H1 (cell line): Measurements from ENCODE around the gene GNAQ. TPM values are rescaled to one million over a fixed set of nuclear protein-coding genes. Genes with fewer than 3 reads are reported as not detected.

ENCODE experiments used
- CTCF ChIA-PET: fragments of 300-600 bp; sonication (Branson Sonifier 250); formaldehyde crosslinking; loops from one replicate; lab custom pipeline; 2021; ENCODE audit not compliant: partially characterized antibody; lab: Charles Lee
- POLR2A ChIA-PET: fragments of 300-600 bp; sonication (Branson Sonifier 250); formaldehyde crosslinking; loops from one replicate; lab custom pipeline; 2021; ENCODE audit warnings: inconsistent platforms; ENCODE audit not compliant: partially characterized antibody; lab: Charles Lee
- DNase-seq, 2 experiments: peaks; one replicate each; pipeline versions ENCODE4 v3.0.0 to v3.0.0-alpha.2; 2010 to 2022; ENCODE audit warnings: low spot score in 2 of 2, low read depth in 1 of 2, mixed read lengths in 1 of 2
- FAIRE-seq: peaks from 2 replicates; lab custom pipeline; 2011; peaks lifted over from hg19 to GRCh38; lab: Jason Lieb, UNC
- H2AFZ ChIP-seq: 2 replicates; pipeline ENCODE4 v1.8.1; 2012; ENCODE audit warnings: low read length, inconsistent platforms
- H2AK5ac ChIP-seq: 2 replicates; pipeline ENCODE4 v1.6.1; 2013; ENCODE audit warnings: low read depth, low read length
- H2BK120ac ChIP-seq: replicated peaks from 2 replicates; pipeline ENCODE3; 2013; ENCODE audit warnings: low read depth, low read length, inconsistent platforms
- H2BK12ac ChIP-seq: 2 replicates; pipeline ENCODE4 v1.6.1; 2013; ENCODE audit warnings: low read depth, low read length
- H2BK15ac ChIP-seq: 2 replicates; pipeline ENCODE4 v1.6.1; 2013; ENCODE audit warnings: low read length
- H2BK20ac ChIP-seq: 2 replicates; pipeline ENCODE4 v1.6.1; 2013; ENCODE audit warnings: low read length
- H2BK5ac ChIP-seq: 2 replicates; pipeline ENCODE4 v1.6.1; 2013; ENCODE audit warnings: low read depth, low read length
- H3K14ac ChIP-seq: 2 replicates; pipeline ENCODE4 v1.6.1; 2013; ENCODE audit warnings: inconsistent platforms; ENCODE audit not compliant: insufficient read length
- H3K18ac ChIP-seq: 2 replicates; pipeline ENCODE4 v1.6.1; 2013; ENCODE audit warnings: low read length; ENCODE audit errors: extremely low read depth
- H3K23ac ChIP-seq: 2 replicates; pipeline ENCODE4 v1.6.1; 2013; ENCODE audit warnings: inconsistent platforms; ENCODE audit not compliant: insufficient read length
- H3K23me2 ChIP-seq: 2 replicates; pipeline ENCODE4 v1.6.1; 2013; ENCODE audit warnings: low read depth, low read length
- H3K27ac ChIP-seq: 2 replicates; pipeline ENCODE4 v1.6.1; 2011; ENCODE audit warnings: low read depth, low read length, inconsistent platforms
- H3K27me3 ChIP-seq, 4 experiments: replicated peaks in 1 of 4; 1 replicate in 1 of 4; 2 replicates in 3 of 4; pipeline versions ENCODE4 v1.6.1 to v1.8.1; 2011 to 2013; ENCODE audit warnings: low read length in 3 of 4, mild to moderate bottlenecking in 3 of 4, inconsistent platforms in 2 of 4, mixed read lengths in 2 of 4, moderate library complexity in 1 of 4; ENCODE audit not compliant: control insufficient read depth in 3 of 4, insufficient read depth in 3 of 4; ENCODE audit errors: extremely low read depth in 1 of 4
- H3K36me3 ChIP-seq, 4 experiments: 2 replicates each; pipeline versions ENCODE4 v1.6.1 to v1.8.1; 2011 to 2013; ENCODE audit warnings: mild to moderate bottlenecking in 4 of 4, low read length in 3 of 4, moderate library complexity in 2 of 4, control low read depth in 1 of 4, inconsistent platforms in 1 of 4; ENCODE audit not compliant: insufficient read depth in 4 of 4, control insufficient read depth in 2 of 4
- H3K4ac ChIP-seq: replicated peaks from 2 replicates; pipeline ENCODE3; 2013; ENCODE audit warnings: low read length, low read depth, mixed read lengths, inconsistent platforms; ENCODE audit not compliant: insufficient read length
- H3K4me1 ChIP-seq, 4 experiments: replicated peaks in 1 of 4; 1 replicate in 1 of 4; 2 replicates in 3 of 4; pipeline versions ENCODE4 v1.6.1 to v1.8.1; 2011 to 2013; ENCODE audit warnings: low read length in 3 of 4, inconsistent platforms in 2 of 4, mixed read lengths in 1 of 4; ENCODE audit not compliant: insufficient read depth in 4 of 4, control insufficient read depth in 3 of 4
- H3K4me2 ChIP-seq, 2 experiments: 2 replicates each; pipeline versions ENCODE4 v1.6.1 to v1.8.1; 2011 to 2013; ENCODE audit warnings: low read depth in 2 of 2, low read length in 2 of 2, control low read depth in 1 of 2, inconsistent platforms in 1 of 2, mild to moderate bottlenecking in 1 of 2; ENCODE audit not compliant: insufficient read depth in 1 of 2
- H3K4me3 ChIP-seq, 4 experiments: fragments of 200-600, 300-600 bp in 1 of 4; sonication (generic), shearing (Covaris generic), sonication (Bioruptor Twin) in 1 of 4; 2 replicates each; pipeline versions ENCODE4 v1.5.1 to v1.8.1; 2011 to 2016; ENCODE audit warnings: low read length in 4 of 4, low read depth in 3 of 4, control low read depth in 2 of 4, inconsistent platforms in 2 of 4, mild to moderate bottlenecking in 2 of 4, mixed read lengths in 1 of 4, moderate library complexity in 1 of 4; ENCODE audit not compliant: insufficient read depth in 2 of 4; ENCODE audit errors: extremely low read depth in 1 of 4
- H3K56ac ChIP-seq: replicated peaks from 2 replicates; pipeline ENCODE3; 2013; ENCODE audit warnings: low read depth, mild to moderate bottlenecking, mixed read lengths, low read length, inconsistent platforms; ENCODE audit not compliant: insufficient read length
- H3K79me1 ChIP-seq: 2 replicates; pipeline ENCODE4 v1.6.1; 2013; ENCODE audit warnings: low read depth, low read length, control low read depth
- H3K79me2 ChIP-seq, 2 experiments: 2 replicates each; pipeline versions ENCODE4 v1.6.1 to v1.8.1; 2012 to 2013; ENCODE audit warnings: low read length in 2 of 2, mild to moderate bottlenecking in 2 of 2, inconsistent platforms in 1 of 2; ENCODE audit not compliant: insufficient read depth in 2 of 2, control insufficient read depth in 1 of 2
- H3K9ac ChIP-seq, 4 experiments: replicated peaks in 1 of 4; 1 replicate in 1 of 4; 2 replicates in 3 of 4; pipeline versions ENCODE4 v1.6.1 to v1.8.1; 2011 to 2013; ENCODE audit warnings: low read depth in 3 of 4, low read length in 3 of 4, control low read depth in 2 of 4, mild to moderate bottlenecking in 2 of 4, moderate library complexity in 2 of 4, inconsistent platforms in 1 of 4; ENCODE audit errors: extremely low read depth in 1 of 4
- H3K9me3 ChIP-seq, 2 experiments: 2 replicates each; pipeline versions ENCODE4 v1.6.1 to v1.8.1; 2012 to 2013; ENCODE audit warnings: mild to moderate bottlenecking in 2 of 2, moderate library complexity in 2 of 2, control low read depth in 1 of 2, inconsistent platforms in 1 of 2, low read depth in 1 of 2, low read length in 1 of 2, mixed read lengths in 1 of 2; ENCODE audit not compliant: insufficient read depth in 2 of 2
- H4K20me1 ChIP-seq, 2 experiments: replicated peaks in 1 of 2; 2 replicates each; pipeline versions ENCODE3 to v1.8.1; 2011 to 2013; ENCODE audit warnings: inconsistent platforms in 2 of 2, low read length in 2 of 2, mild to moderate bottlenecking in 1 of 2; ENCODE audit not compliant: insufficient read depth in 2 of 2, control insufficient read depth in 1 of 2
- H4K5ac ChIP-seq: 2 replicates; pipeline ENCODE4 v1.6.1; 2013; ENCODE audit warnings: low read length, low read depth, mixed read lengths, inconsistent platforms; ENCODE audit not compliant: insufficient read length
- H4K8ac ChIP-seq: 2 replicates; pipeline ENCODE4 v1.8.0; 2013; ENCODE audit warnings: mild to moderate bottlenecking, moderate library complexity, low read length, inconsistent platforms; ENCODE audit not compliant: insufficient read depth; ENCODE audit errors: extremely low read depth
- H4K91ac ChIP-seq: replicated peaks from 2 replicates; pipeline ENCODE3; 2013; ENCODE audit warnings: low read length, mixed read lengths, inconsistent platforms; ENCODE audit not compliant: insufficient read length
- ATF3 ChIP-seq: IDR thresholded peaks from 2 replicates; pipeline ENCODE4 v1.6.1; 2011; ENCODE audit warnings: low read depth, mild to moderate bottlenecking, low read length; ENCODE audit not compliant: insufficient read depth
- BACH1 ChIP-seq: IDR thresholded peaks from 2 replicates; pipeline ENCODE4 v1.6.1; 2012; ENCODE audit warnings: low read length, improper control_type of control experiment
- CEBPB ChIP-seq: IDR thresholded peaks from 2 replicates; pipeline ENCODE4 v1.6.1; 2012; ENCODE audit warnings: low read depth, low read length
- CTCF ChIP-seq, 3 experiments: IDR thresholded peaks; 1 replicate in 2 of 3; 2 replicates in 1 of 3; pipeline versions ENCODE4 v1.5.1 to v1.6.1; 2011; ENCODE audit warnings: low read length in 3 of 3, mild to moderate bottlenecking in 3 of 3, inconsistent platforms in 2 of 3, low read depth in 1 of 3, moderate library complexity in 1 of 3; ENCODE audit not compliant: insufficient read depth in 1 of 3; ENCODE audit errors: control extremely low read depth in 1 of 3
- E2F6 ChIP-seq: IDR thresholded peaks from 2 replicates; pipeline ENCODE4 v1.6.1; 2012; ENCODE audit warnings: inconsistent platforms
- KDM5A ChIP-seq: fragments of 200-600 bp; IDR thresholded peaks from 2 replicates; pipeline ENCODE4 v1.7.1; 2012; ENCODE audit warnings: mild to moderate bottlenecking, low read length, inconsistent platforms, mixed read lengths
- MAX ChIP-seq: IDR thresholded peaks from 2 replicates; pipeline ENCODE4 v1.6.1; 2012; ENCODE audit warnings: inconsistent platforms
- RAD21 ChIP-seq, 2 experiments: IDR thresholded peaks in 1 of 2; conservative IDR thresholded peaks in 1 of 2; 2 replicates each; pipeline ENCODE4 v1.6.1; 2011; ENCODE audit warnings: low read depth in 2 of 2, low read length in 2 of 2, improper control_type of control experiment in 1 of 2, inconsistent platforms in 1 of 2, mild to moderate bottlenecking in 1 of 2, moderate library complexity in 1 of 2
- TAF7 ChIP-seq: optimal IDR thresholded peaks from 2 replicates; pipeline ENCODE3; 2011; ENCODE audit warnings: low read depth, mild to moderate bottlenecking, inconsistent platforms, low read length, moderate library complexity, borderline replicate concordance
- TEAD4 ChIP-seq: IDR thresholded peaks from 2 replicates; pipeline ENCODE4 v1.6.1; 2012; ENCODE audit warnings: low read depth, low read length, inconsistent platforms, mixed read lengths
- WGBS, 2 experiments: shearing (Covaris generic) in 1 of 2; methylation state at CpG; one replicate each; pipeline versions ENCODE4 v1.1.6 to v1.1.7; 2013 to 2015; ENCODE audit warnings: low lambda C conversion rate in 2 of 2, mixed read lengths in 2 of 2, inconsistent platforms in 1 of 2, low coverage in 1 of 2, missing lambda C conversion rate in 1 of 2; ENCODE audit not compliant: insufficient replicate concordance in 2 of 2, insufficient coverage in 1 of 2, insufficient read length in 1 of 2; ENCODE audit errors: extremely low coverage in 1 of 2, missing lambda C conversion rate in 1 of 2; 5-methylcytosine and 5-hydroxymethylcytosine counted together
- polyA plus RNA-seq, 7 experiments: library from polyadenylated mRNA; depleted of rRNA in 3 of 7; stranded (reverse) in 5 of 7; unstranded in 2 of 7; fragments of >200 nt in 5 of 7; fragments of 200-250 nt in 2 of 7; gene quantifications; 1 replicate in 5 of 7; 2 replicates in 1 of 7; 4 replicates in 1 of 7; pipeline versions ENCODE4 v1.2.1 to v1.2.3, GENCODE V29; 2011 to 2013; ENCODE audit warnings: missing spikeins in 2 of 7, mixed read lengths in 2 of 7
- total RNA-seq: library from RNA; stranded (reverse); fragmentation: NEBNext Ultra II Directional; extraction: Animal tissue kit (Norgen Biotek cat#: 25700); gene quantifications from 2 replicates; pipeline ENCODE4 v1.2.1, GENCODE V29; 2021

The GNAQ gene
- total and polyA plus RNA-seq, 2 of the 8 experiments (the other 6 are each of a cell fraction or from before 2014, with no cell fraction given): 22.8 to 63.8 TPM

GRCh38 chr9:77779010-77779409 lies 252.6 kb downstream of the GNAQ start:
- Histone ChIP-seq H3K79me1 (no peaks in the 10 kb centered on the region), H2BK120ac (no peak overlapping the region), H4K5ac (no peak overlapping the region), H4K8ac (no peak overlapping the region), H2BK15ac (no peak overlapping the region), H3K56ac (no peak overlapping the region), H2AFZ (no peak overlapping the region), H3K14ac (no peak overlapping the region), H3K23me2 (no peaks in the 10 kb centered on the region), H3K4me2 (no peak overlapping the region), H2BK12ac (no peak overlapping the region), H3K4me3 (no peak overlapping the region), H3K4me1 (no peaks in the 10 kb centered on the region), H2BK5ac (no peak overlapping the region), H3K27me3 (no peaks in the 10 kb centered on the region; a peak in 1 of 7 replicates), H3K23ac (no peak overlapping the region), H2AK5ac (no peak overlapping the region), H2BK20ac (no peak overlapping the region), H3K18ac (no peak overlapping the region), H3K79me2 (no peaks in the 10 kb centered on the region), H4K91ac (no peak overlapping the region), H3K9ac (no peak overlapping the region), H3K4ac (no peak overlapping the region), H3K36me3 (no peaks in the 10 kb centered on the region; a peak in 1 of 8 replicates), H4K20me1 (no peaks in the 10 kb centered on the region), H3K9me3 (peaks cover 0 to 6% of the 10 kb centered on the region in 2 experiments; a peak in 3 of 4 replicates), H3K27ac (no peak overlapping the region)
- CTCF ChIA-PET: interaction anchor here (1.2 kb wide), 1 partner anchor 48 kb away, joined by 4 read pairs; no protein-coding TSS in a partner anchor
- WGBS, 2 experiments: 85% methylated on average over 2 of the region's 2 CpGs; no CpG with 5 or more reads in 1 of the 2 experiments
- FAIRE-seq (no peak), DNase-seq (no peak)
- POLR2A ChIA-PET: no interaction called here
- TF ChIP-seq CEBPB (no peak), RAD21 (IDR thresholded peaks at IDR 0.05 in 1 of 2, conservative IDR thresholded peaks at IDR 0.05 in 1 of 2; ENCODE audit: low read depth in 2 of 2, low read length in 2 of 2) (no peak), E2F6 (no peak), TEAD4 (no peak), BACH1 (no peak), ATF3 (no peak), KDM5A (no peak), TAF7 (no peak), MAX (no peak), CTCF (IDR thresholded peaks at IDR 0.05; ENCODE audit: control extremely low read depth in 1 of 3, insufficient read depth in 1 of 3, low read depth in 1 of 3, low read length in 3 of 3) (no peak)
